HL-60 (cell line): ENCODE results near the gene KRT73.

Source experiments
- DNase-seq, 2 experiments: peaks; one replicate each; pipeline ENCODE4 v3.0.0-alpha.2; 2010 to 2020; ENCODE audit warnings: low read depth in 1 of 2, low spot score in 1 of 2
- H3K27ac ChIP-seq: fragments of 250-450 bp; sonication (Bioruptor Pico); replicated peaks from 2 replicates; pipeline ENCODE4 v1.5.1; 2020; ENCODE audit warnings: mild to moderate bottlenecking, moderate library complexity
- H3K27me3 ChIP-seq: fragments of 250-450 bp; sonication (Bioruptor Pico); 2 replicates; pipeline ENCODE4 v1.5.1; 2021; ENCODE audit warnings: mild to moderate bottlenecking, moderate library complexity; ENCODE audit not compliant: insufficient read depth, poor library complexity, severe bottlenecking
- H3K4me3 ChIP-seq: replicated peaks from 2 replicates; pipeline ENCODE4 v1.5.1; 2011; ENCODE audit warnings: mild to moderate bottlenecking, control low read depth, low read length; ENCODE audit not compliant: insufficient read depth
- CTCF ChIP-seq: IDR thresholded peaks from one replicate; pipeline ENCODE4 v1.5.1; 2011; ENCODE audit warnings: low read length, control low read depth, inconsistent platforms; ENCODE audit not compliant: insufficient read depth
- GABPA ChIP-seq: IDR thresholded peaks from 2 replicates; pipeline ENCODE4 v1.6.1; 2012; ENCODE audit warnings: low read depth
- POLR2AphosphoS5 ChIP-seq: IDR thresholded peaks from 2 replicates; pipeline ENCODE4 v1.6.1; 2012; ENCODE audit warnings: low read depth
- REST ChIP-seq: IDR thresholded peaks from 2 replicates; pipeline ENCODE4 v1.6.1; 2012; ENCODE audit warnings: low read depth; ENCODE audit not compliant: insufficient replicate concordance
- SPI1 ChIP-seq: IDR thresholded peaks from 2 replicates; pipeline ENCODE4 v1.6.1; 2012; ENCODE audit warnings: low read depth, mild to moderate bottlenecking, borderline replicate concordance

The KRT73 gene

GRCh38 chr12:52612431-52613383 lies 5.7 kb downstream of the KRT73 start:
- DNase-seq, result no peak
- no peaks in the 10 kb centered on the region for H3K27me3 ChIP-seq
- no peak overlapping the region for H3K27ac ChIP-seq
- TF ChIP-seq POLR2AphosphoS5 (no peak), SPI1 (no peak), CTCF (no peak)
- no peak overlapping the region for H3K4me3 ChIP-seq

- Histone ChIP-seq H3K27ac (no peak overlapping the region), H3K4me3 (no peak overlapping the region), H3K27me3 (no peaks in the 10 kb centered on the region)
- no peak for DNase-seq
- no peak for TF ChIP-seq SPI1
- no peak for TF ChIP-seq POLR2AphosphoS5
- no peak for TF ChIP-seq GABPA
- TF ChIP-seq CTCF, result no peak
- TF ChIP-seq REST, result no peak
Measured at GRCh38 chr12:52611080-52611468, 7.3 kb downstream of the KRT73 start.

- TF ChIP-seq SPI1, result no peak
- no peak for TF ChIP-seq POLR2AphosphoS5
- no peak for TF ChIP-seq REST
- TF ChIP-seq GABPA, result no peak
- no peak for TF ChIP-seq CTCF
- H3K4me3 ChIP-seq, result no peak overlapping the region
- H3K27ac ChIP-seq, result no peak overlapping the region
- DNase-seq, result no peak
- H3K27me3 ChIP-seq, result no peaks in the 10 kb centered on the region
Measured at GRCh38 chr12:52608826-52609630, 9.3 kb downstream of the KRT73 start.
